NCI-H2029 (cell line): ENCODE measurements around the gene SLC25A25.
A peak's percentile ranks its signal among the peaks of the same experiment; 100 is the strongest.
"Not testable (repeated sequence)": the region's sequence is repeated elsewhere in the genome, so short reads cannot be mapped to it uniquely, and the experiment has no call there.

Source experiments
- DNase-seq: peaks from one replicate; lab custom pipeline; 2025; lab: John Stamatoyannopoulos, UW

Gene SLC25A25

GRCh38 chr9:128051932-128052709, 15.9 kb upstream of the SLC25A25 start:
- DNase-seq = no peak

GRCh38 chr9:128053560-128053959, 14.5 kb upstream of the SLC25A25 start:
- no peak for DNase-seq

- DNase-seq = no peak
Observed at GRCh38 chr9:128054087-128054486, 13.9 kb upstream of the SLC25A25 start.

GRCh38 chr9:128055344-128056040, 12.5 kb upstream of the SLC25A25 start:
- peak; percentile 57 for DNase-seq

GRCh38 chr9:128056086-128056485, 11.9 kb upstream of the SLC25A25 start:
- no peak for DNase-seq

GRCh38 chr9:128056887-128057723, 10.9 kb upstream of the SLC25A25 start:
- peak; percentile 86 for DNase-seq

- no peak for DNase-seq
Observed at GRCh38 chr9:128057724-128058409, 10.2 kb upstream of the SLC25A25 start.

- no peak for DNase-seq
Observed at GRCh38 chr9:128059365-128059983, 8.6 kb upstream of the SLC25A25 start.

- no peak for DNase-seq
Observed at GRCh38 chr9:128061275-128061960, 6.6 kb upstream of the SLC25A25 start.

GRCh38 chr9:128062279-128062678, 5.8 kb upstream of the SLC25A25 start:
- DNase-seq = no peak

- DNase-seq = no peak
Observed at GRCh38 chr9:128062846-128063831, 4.9 kb upstream of the SLC25A25 start.

- DNase-seq = no peak
Observed at GRCh38 chr9:128065907-128066712, 1.9 kb upstream of the SLC25A25 start.

GRCh38 chr9:128066713-128067644, 1.1 kb upstream of the SLC25A25 start, which contains the start of gene NAIF1:
NAIF1 (minus strand) TSS chr9:128067320; CDS start chr9:128067101, 219 bp downstream.
- peak; percentile 99 for DNase-seq

GRCh38 chr9:128068386-128069205, 564 bp downstream of the SLC25A25 start:
- DNase-seq = no peak

GRCh38 chr9:128070874-128071273, 2.8 kb downstream of the SLC25A25 start:
- DNase-seq = no peak

GRCh38 chr9:128071475-128071874, 3.4 kb downstream of the SLC25A25 start:
- DNase-seq = not testable (repeated sequence)
